ENCODE results near the gene LRRC72.
"Not testable (repeated sequence)": the region's sequence is repeated elsewhere in the genome, so short reads cannot be mapped to it uniquely, and the experiment has no call there.

The LRRC72 gene

GRCh38 chr7:16583834-16584233, 57.2 kb downstream of the LRRC72 start:
- no peak for DNase-seq (ENCODE audit: low read depth)

- no peak for DNase-seq (ENCODE audit: low read depth)
Measured at GRCh38 chr7:16585540-16585939, 58.9 kb downstream of the LRRC72 start.

GRCh38 chr7:16586081-16586874, 59.7 kb downstream of the LRRC72 start:
- peak; percentile 6 for DNase-seq (ENCODE audit: low read depth)

GRCh38 chr7:16587129-16587528, 60.5 kb downstream of the LRRC72 start:
- no peak for DNase-seq (ENCODE audit: low read depth)

GRCh38 chr7:16587790-16588189, 61.2 kb downstream of the LRRC72 start:
- no peak for DNase-seq (ENCODE audit: low read depth)

- DNase-seq (ENCODE audit: low read depth) = no peak
Measured at GRCh38 chr7:16589881-16590280, 63.3 kb downstream of the LRRC72 start.

- DNase-seq (ENCODE audit: low read depth) = no peak
Measured at GRCh38 chr7:16590424-16590823, 63.8 kb downstream of the LRRC72 start.

GRCh38 chr7:16592395-16592794, 65.8 kb downstream of the LRRC72 start:
- no peak for DNase-seq (ENCODE audit: low read depth)

- peak; percentile 51 for DNase-seq (ENCODE audit: low read depth)
Measured at GRCh38 chr7:16594061-16594460, 67.4 kb downstream of the LRRC72 start.

GRCh38 chr7:16594676-16595075, 68.1 kb downstream of the LRRC72 start:
- no peak for DNase-seq (ENCODE audit: low read depth)

GRCh38 chr7:16595596-16595995, 69.0 kb downstream of the LRRC72 start:
- not testable (repeated sequence) for DNase-seq (ENCODE audit: low read depth)

- DNase-seq (ENCODE audit: low read depth) = no peak
Measured at GRCh38 chr7:16598015-16598414, 71.4 kb downstream of the LRRC72 start.

- no peak for DNase-seq (ENCODE audit: low read depth)
Measured at GRCh38 chr7:16599860-16600259, 73.2 kb downstream of the LRRC72 start.

GRCh38 chr7:16603633-16604032, 77.0 kb downstream of the LRRC72 start:
- DNase-seq (ENCODE audit: low read depth) = no peak

- peak; percentile 18 for DNase-seq (ENCODE audit: low read depth)
Measured at GRCh38 chr7:16604054-16604453, 77.4 kb downstream of the LRRC72 start.

GRCh38 chr7:16606704-16607103, 80.1 kb downstream of the LRRC72 start:
- DNase-seq (ENCODE audit: low read depth) = no peak

GRCh38 chr7:16609842-16610450, 83.3 kb downstream of the LRRC72 start:
- DNase-seq (ENCODE audit: low read depth) = no peak

GRCh38 chr7:16611711-16612110, 85.1 kb downstream of the LRRC72 start:
- DNase-seq (ENCODE audit: low read depth) = no peak

GRCh38 chr7:16615228-16615627, 88.6 kb downstream of the LRRC72 start:
- DNase-seq (ENCODE audit: low read depth) = no peak

- DNase-seq (ENCODE audit: low read depth) = no peak
Measured at GRCh38 chr7:16616122-16616521, 89.5 kb downstream of the LRRC72 start.

- no peak for DNase-seq (ENCODE audit: low read depth)
Measured at GRCh38 chr7:16616542-16616941, 89.9 kb downstream of the LRRC72 start.

- no peak for DNase-seq (ENCODE audit: low read depth)
Measured at GRCh38 chr7:16619979-16620408, 93.4 kb downstream of the LRRC72 start.

- DNase-seq (ENCODE audit: low read depth) = no peak
Measured at GRCh38 chr7:16626388-16626787, 99.8 kb downstream of the LRRC72 start.

- DNase-seq (ENCODE audit: low read depth) = peak; percentile 49
Measured at GRCh38 chr7:16627236-16627635, 100.6 kb downstream of the LRRC72 start.
